ENCODE measurements around the gene KCNK6.

GRCh38 chr19:38294090-38294489 lies 25.6 kb upstream of the KCNK6 start:
- TF ChIP-seq CTCF (IDR thresholded peaks at IDR 0.05) (no peak), POLR2A (IDR thresholded peaks at IDR 0.05) (no peak)

Measured in lower leg skin (tissue), 3 donors.